HG02981 (cell line): Measurements from ENCODE around the gene EIF4A3.

Experiments used
- ATAC-seq: cut with Tn5 transposase; IDR thresholded peaks from one replicate; pipeline ENCODE4 v1.9.1; 2021; ENCODE audit warnings: mild to moderate bottlenecking, moderate library complexity; ENCODE audit not compliant: unreplicated experiment

Gene EIF4A3

DNA sequence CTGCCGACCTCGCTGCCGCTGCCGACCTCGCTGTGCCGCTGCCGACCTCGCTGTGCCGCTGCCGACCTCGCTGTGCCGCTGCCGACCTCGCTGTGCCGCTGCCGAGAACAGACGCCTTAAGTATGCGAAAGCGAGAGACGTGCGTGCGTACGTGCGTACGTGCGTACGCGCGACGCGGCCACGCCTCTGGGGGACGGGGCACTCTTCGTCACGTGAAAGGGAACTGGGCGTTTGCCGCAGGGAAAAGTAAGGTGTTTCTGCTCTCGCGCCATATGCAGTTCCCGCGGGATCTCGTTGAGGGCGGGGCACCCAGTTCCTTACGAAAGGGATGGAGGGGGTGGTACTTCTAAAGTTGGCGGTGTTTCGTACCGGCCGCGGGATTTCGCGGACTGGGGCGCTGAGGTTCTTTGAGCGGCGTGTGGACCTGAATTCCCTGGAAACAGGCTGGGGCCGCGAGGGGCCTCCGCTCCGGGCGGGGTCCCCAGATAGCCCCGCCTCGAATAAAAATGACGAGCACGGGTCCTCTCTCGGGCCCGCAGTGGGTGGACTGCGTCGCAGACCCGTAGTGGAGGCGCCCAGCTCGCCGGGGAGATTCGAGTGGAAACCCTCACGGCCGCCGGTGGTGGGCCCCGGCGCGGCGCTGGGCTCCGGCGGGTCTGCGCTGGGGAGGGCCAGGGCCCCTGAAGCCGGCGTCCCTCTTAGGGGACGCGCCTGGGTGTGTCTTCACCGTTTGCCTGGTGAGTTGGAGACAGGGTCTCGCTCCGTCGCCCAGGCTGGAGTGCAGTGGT is at the start of gene EIF4A3:
Gene EIF4A3 (minus strand): TSS at position 94 of the 788 bp plus-strand sequence. CDS start 167 bp downstream, outside the sequence.
- peak; percentile 82 for ATAC-seq

DNA sequence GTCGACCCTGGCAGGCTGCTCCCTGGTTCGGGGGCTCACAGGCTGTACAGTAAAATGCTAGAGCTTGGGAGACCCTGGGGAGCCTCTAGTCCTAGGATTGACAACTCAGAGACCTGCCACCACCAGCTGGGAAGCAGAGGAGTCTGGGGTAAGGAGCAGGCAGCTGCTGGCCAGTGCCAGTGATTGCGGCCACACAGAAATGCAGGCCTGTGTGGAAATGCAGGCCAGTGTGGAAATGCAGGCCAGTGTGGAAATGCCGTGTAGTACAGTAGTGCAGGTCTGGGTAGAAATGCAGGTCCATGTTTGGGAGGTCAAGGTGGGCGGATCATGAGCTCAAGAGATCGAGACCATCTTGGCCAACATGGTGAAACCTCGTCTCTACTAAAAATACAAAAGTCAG is 49.7 kb upstream of the EIF4A3 start:
- no peak for ATAC-seq

DNA sequence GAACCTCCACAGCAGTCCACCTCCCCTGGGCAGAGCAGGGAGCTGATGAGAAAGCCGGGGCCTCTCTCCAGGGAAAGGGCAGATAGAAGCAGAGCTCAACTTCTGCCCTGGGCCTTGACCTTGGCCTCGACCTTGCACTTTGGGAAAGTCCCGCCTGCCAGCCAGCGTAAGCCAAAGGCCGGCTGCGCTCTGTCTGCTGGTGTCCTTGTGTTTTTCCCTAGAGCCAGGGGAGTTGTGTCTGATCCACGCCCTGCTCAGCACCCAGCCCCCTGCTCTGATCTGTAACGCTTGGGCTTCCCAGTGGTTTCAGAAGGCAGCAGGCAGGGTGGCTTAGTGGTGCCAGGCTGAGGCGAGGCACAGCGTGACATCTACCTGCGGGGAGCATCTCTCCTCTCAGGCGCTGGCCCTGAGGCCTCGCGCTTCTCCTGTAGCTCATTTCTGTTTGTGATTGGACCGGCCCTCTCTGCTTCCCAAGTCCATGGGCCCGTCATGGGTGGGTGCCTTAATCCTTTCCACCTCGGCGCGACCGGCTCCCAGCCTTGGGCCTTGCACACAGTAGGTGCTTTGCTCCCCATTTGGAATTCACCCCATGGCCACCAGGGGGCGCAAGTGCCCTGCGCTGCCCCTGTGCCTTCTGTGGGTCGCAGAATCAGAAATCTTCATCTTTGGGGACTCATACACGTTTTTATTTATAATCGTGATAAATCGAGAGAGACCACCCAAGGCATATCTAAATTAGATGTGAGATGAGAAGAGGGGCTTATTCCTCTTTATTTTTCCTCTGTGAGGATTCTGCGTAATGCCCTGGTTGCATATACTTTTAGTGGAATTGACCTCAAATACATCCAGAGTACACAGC is 49.0 kb upstream of the EIF4A3 start:
- no peak for ATAC-seq

DNA sequence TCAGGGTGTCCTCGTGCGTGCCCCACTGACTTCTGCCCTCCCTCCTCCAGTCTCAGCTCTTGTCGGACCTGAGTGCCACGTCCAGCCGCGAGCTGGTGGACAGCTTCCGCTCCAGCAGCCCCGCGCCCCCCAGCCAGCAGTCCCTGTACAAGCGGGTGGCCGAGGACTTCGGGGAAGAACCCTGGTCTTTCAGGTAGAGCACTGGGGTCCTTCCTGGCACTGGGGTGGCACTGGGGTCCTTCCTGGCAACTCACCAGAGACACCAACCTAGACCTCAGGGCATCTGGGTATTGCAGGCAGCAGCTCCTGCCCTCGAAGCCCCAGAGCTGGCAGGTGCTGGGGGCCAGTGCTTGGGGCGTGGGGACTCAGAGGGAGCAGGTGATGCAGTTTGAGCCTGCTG is 48.2 kb upstream of the EIF4A3 start:
- no peak for ATAC-seq

DNA sequence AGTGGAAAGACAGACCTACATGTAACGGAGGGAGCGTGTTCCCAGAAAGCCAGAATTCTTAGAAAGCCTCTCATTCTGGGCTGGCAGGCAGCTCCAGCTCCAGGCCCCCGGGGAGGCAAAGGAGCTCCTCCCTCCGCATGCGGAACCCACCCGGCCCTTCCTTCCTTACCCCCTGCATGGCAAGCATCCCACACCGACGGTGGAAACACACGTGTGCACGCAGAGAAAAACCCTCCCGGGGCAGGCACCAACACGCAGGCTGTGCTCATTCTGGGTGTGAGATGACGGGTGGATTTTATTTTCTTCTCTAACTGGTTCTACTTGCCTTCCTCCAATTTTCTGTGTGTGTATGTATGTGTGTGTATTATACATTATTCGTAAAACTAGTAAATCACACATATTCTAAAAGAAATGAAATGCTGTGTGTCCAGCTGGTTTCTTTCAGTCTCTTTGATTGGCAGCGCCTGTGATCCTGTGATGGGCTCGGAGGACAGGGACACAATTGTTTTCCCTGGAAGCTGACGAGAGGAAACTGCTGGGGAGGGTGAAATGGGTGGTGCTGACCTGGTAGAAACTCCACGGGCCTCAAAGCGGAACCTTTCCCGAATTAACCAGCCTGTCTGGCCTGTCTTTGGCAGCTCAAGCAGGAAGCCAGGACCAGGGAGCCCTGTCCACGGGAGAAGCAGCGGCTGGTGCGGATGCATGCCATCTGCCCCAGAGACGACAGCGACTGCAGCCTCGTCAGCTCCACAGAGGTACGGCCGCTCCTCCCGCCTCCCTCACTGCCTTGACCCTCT is 45.1 kb upstream of the EIF4A3 start:
- no peak for ATAC-seq

DNA sequence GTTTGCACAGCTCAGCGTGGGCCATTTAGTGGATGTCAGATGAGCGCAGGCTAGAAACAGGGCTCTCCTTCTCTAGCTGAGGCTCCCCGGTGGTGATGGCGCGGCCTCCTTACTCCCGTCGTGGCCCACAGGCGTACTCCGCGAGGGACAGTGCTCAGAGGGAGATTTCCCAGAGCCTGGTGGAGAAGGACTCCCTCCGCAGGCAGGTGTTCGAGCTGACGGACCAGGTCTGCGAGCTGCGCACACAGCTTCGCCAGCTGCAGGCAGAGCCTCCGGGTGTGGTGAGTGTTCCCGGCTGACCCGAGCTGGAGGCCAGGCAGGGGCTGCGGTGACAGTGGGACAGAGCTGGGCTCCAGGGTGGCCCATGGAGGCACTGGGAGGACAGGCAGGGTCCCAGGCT is 44.3 kb upstream of the EIF4A3 start:
- no peak for ATAC-seq

DNA sequence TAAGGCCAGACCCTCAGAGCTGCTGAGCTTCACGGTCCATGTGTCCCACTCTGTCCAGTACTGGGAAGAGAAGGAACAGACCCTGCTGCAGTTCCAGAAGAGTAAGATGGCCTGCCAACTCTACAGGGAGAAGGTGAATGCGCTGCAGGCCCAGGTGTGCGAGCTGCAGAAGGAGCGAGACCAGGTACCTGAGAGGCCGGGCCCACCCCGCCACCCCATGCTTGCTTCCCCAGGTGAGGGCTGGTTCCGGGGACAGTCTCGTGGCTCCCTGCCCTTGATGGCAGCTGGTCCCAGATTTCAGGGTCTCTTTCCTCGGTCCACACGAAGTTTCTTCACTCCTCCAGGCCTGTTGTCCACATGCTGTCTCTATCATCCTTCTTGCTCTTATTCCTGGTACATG is 43.8 kb upstream of the EIF4A3 start:
- ATAC-seq, result no peak

DNA sequence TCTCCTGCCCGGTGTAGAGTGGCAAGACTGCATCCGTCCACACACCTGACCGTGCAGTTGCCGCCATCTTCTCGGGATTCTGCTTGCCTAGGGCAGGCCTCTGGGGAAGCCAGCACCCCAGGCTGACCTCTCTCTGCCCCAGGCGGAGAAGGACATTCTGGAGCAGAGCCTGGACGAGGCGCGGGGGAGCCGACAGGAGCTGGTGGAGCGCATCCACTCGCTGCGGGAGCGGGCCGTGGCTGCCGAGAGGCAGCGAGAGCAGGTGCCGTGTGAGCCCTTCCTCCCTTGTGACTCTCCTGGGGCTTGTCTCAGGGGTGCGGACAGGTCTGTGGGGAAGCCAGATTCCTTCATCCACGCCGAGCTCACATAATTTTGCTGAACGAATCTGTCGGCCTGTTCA is 42.7 kb upstream of the EIF4A3 start:
- no peak for ATAC-seq

DNA sequence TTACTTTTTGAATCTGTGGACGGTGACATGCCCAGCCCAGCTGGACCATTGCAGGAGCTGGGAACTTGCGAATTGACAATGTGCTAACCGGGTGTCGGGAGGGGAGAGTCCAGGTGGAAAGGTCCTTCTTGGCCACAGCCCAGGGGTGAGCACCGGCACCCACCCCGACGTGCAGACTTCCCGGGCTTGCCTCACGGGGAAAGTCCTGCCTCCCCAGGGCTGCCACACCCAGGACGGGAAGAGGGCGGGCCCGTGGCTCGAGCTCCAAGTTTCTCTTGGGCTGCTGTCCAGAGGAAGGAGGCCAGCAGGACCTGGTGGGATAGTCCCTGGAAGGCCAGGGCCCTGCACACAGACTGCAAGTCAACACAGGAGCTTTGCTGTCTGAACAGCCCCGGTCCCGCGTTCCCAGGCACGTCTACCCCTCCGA is 40.6 kb upstream of the EIF4A3 start:
- ATAC-seq, result no peak

DNA sequence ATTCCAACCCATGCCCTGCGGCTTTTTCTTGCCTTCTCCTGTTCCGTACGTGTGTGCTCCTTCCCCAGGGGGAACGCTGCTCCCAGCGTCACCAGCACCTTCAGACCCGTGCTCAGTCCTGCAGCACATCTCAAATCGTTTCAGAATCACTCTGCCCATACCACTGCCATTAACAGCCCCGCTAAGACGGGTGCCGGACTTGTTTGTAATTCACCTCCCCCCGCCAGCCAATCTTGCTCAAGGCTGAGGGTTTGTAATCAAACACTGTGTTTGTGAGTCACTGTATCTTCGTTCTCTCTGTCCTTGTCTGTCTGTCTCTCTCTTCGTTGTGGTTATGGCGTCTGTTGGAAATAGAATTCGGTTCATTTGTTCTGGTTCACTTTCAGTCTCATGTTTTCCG is 40.2 kb upstream of the EIF4A3 start:
- no peak for ATAC-seq

DNA sequence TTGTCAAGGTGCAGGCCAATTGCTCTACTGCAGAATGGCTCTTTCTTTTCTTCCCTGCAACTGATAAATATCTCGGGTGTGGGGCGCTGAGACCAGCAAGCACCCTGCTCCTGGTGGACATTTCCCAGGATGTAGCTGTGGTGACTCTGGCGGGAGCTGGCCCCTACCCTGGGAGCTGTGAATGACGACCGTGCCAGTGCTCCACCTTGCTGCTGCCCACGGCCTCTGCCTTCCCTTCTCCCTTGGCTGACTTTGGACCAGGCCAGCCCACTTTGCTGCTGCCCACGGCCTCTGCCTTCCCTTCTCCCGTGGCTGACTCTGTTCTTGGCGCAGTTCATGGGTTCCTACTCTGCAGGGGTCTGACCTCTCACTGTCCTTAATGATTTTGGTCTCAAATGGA is 39.0 kb upstream of the EIF4A3 start:
- no peak for ATAC-seq

DNA sequence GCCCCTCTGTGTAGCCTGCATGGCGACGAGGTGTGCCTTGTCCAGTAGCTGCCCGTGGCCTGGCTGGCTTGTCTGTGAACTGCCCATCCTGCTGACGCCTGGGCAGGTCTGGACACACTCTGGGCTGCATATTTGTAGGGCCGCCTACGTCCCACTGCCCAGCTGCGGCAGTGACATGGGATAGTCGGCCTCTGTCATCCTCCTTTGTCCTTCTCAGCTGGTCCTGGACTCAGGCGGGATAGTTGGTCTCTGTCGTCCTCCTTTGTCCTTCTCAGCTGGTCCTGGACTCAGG is 37.4 kb upstream of the EIF4A3 start:
- ATAC-seq, result no peak

DNA sequence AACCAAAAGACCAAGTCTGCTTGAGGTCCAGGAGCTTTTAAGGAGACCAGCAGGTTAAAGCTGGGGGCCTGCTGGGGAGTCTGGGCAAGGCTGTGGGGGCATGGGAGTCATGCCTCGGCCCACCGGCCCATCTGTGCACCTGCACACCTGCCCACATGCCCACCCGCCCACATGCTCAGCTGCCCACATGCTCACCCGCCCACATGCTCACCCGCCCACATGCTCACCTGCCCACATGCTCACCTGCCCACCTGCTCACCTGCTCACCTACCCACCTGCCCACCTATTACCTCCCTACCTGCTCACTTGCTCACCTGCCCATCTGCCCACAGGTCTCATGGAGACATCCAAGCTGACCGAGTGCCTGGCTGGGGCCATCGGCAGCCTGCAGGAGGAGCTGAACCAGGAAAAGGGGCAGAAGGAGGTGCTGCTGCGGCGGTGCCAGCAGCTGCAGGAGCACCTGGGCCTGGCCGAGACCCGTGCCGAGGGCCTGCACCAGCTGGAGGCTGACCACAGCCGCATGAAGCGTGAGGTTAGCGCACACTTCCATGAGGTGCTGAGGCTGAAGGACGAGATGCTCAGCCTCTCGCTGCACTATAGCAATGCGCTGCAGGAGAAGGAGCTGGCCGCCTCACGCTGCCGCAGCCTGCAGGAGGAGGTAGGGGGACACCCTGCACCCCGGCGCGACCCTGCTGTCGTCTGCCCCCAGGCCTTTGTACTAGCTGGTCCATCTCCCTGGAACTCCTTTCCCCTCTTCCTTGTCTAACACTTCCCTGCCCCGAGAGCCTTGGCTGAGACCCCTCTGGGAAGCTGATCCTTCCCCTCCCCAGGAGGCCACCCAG is 36.9 kb upstream of the EIF4A3 start:
- ATAC-seq, result no peak

DNA sequence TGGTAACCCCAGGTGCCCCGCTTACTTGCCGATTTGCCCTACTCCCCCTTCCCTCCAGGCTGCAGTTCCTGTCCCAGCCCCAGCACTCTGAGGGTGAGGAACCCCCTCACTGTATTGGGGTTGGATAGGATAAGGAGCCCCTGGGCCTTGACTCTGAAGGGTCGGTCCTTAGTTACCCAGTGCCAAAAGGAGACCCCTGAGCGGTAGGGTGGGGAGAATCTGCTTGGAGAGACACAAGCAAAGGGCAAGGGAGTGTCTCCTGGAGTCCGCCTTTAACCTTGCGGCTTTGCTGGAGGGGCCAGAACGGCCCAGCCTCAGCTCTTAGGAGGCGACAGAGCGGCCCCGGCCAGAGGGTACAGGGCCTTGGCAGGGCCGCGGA is 35.9 kb upstream of the EIF4A3 start:
- no peak for ATAC-seq

DNA sequence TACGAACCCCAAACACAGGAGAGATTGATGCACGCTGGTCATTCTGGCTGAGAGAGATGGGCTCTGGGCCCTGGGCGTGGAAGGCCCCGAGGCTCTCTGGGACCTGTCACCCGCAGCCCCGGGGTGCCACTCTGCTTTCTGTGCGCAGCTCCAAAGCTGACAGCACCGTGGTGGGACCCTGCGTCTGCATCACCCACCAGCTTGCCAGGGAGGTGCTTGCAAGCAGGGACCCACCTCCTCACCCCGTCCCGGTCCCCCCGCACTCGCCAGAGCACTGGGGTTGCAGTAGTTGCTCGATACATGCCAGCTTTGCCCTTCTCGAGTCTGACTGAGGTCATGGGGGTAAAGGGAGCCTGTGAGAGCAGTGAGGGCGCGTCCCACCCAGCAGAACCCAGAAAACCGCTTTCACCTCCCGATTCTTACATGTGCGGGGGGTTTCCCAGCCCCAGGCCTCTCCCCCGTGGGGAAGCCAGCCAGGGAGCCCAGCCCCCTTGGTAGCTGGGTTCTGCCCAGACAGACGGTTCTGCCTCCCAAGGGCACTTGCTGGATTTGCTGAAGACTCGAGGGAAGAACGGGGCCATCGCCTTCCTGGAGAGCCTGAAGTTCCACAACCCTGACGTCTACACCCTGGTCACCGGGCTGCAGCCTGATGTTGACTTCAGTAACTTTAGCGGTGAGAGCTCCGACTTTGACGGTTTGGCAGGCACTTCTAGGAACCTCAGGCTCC is 35.4 kb upstream of the EIF4A3 start:
- ATAC-seq, result no peak

DNA sequence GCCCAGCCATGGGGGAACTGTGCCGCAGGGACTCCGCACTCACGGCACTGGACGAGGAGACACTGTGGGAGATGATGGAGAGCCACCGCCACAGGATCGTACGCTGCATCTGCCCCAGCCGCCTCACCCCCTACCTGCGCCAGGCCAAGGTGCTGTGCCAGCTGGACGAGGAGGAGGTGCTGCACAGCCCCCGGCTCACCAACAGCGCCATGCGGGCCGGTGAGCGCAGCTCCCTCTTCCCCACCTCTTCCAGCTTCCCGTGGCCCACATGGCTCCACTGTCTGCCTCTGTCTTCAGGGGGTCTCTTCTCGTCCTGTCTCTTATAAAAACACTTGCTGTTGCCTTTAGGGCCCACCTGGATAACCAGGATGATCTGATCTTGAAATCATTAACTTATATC is 34.5 kb upstream of the EIF4A3 start:
- ATAC-seq, result no peak

DNA sequence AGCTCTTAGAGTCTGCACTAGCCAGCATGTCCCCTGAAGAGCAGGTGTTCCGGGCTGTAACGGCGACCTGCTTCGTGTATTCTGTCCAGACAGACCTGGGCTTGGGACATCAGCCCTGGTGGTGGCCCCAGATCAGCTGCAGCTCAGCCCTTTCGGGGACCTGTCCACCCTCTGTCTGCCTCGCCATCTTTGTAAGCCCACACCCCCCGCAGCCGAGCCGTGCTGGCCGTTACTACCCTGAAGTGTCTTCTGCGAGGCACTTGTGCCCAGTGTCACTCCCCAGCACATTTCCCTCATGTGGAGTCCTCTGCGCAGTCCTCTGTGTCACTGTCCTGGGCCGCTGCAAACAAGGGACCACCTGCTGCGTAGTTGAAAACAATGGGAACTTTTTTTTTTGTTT is 33.3 kb upstream of the EIF4A3 start:
- ATAC-seq, result no peak

DNA sequence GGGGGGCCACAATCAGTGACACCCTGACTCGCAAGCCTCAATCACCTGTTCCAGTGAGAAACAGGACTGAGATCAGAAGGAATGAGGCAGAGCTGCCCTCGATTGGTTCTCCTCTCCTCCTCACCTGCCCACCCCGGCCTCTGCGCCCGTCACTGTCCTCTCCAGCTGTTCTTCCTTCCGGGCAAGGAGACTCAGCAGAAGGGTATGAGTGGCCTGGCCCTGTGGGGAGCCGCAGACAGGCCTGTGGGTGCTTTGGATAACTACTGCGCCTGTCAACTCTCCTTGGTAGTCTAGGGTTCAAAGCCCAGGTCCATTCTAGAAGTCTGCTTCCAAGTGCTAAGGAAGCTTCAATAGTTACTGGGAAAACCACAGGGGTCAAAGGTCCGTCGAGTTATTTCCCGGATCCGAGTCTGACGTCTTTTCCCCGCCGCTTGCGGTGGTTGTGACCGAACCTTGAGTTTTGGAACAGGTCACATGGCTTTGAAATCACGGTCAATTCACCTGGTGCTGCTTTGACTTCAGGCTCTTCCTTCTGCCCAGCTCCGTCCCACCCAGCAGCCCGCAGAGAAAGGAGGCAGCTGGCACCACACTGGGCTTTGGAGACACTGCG is 31.2 kb upstream of the EIF4A3 start:
- ATAC-seq, result no peak

DNA sequence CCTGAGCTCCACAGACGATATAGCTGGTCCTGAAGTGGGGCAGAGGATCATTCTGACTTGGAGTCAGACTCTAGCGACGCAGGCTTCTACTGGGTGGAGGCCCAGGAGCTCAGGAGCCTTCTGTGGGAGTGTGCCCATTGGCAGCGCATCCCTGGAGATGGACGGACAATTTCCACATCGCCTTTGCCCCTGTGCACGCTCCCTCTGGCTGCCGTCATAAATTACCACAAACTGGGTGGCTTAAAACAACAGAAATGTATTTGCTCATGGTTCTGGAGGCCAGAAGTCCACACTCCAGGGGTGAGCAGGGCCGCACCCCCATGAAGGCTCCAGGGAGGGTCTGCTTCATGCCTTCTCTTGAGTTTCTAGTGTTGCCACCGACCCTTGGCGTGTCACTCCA is 29.8 kb upstream of the EIF4A3 start:
- ATAC-seq, result no peak

DNA sequence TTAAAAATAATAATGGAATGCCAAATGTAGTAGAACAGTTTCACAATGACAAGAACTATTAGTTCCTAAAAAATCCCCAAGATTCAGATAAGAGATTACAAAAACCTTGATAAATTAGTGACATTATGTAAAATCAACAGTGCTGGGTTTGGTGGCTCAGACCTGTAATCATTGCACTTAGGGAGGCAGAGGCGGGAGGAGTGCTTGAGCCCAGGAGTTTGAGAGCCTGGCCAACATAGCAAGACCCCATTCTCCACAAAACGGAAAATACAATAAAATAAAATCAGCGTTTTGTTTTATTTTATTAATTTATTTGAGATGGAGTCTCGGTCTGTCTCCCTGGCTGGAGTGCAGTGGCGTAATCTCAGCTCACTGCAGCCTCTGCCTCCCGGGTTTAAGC is 27.0 kb upstream of the EIF4A3 start:
- ATAC-seq, result no peak
